GM18867 (cell line): Measurements from ENCODE around the gene DICER1.
"Not testable (repeated sequence)": the region's sequence is repeated elsewhere in the genome, so short reads cannot be mapped to it uniquely, and the experiment has no call there.

ENCODE experiments used
- ATAC-seq: cut with Tn5 transposase; IDR thresholded peaks from one replicate; pipeline ENCODE4 v1.9.1; 2021; ENCODE audit warnings: mild to moderate bottlenecking, moderate library complexity; ENCODE audit not compliant: unreplicated experiment

DICER1 gene, protein sequence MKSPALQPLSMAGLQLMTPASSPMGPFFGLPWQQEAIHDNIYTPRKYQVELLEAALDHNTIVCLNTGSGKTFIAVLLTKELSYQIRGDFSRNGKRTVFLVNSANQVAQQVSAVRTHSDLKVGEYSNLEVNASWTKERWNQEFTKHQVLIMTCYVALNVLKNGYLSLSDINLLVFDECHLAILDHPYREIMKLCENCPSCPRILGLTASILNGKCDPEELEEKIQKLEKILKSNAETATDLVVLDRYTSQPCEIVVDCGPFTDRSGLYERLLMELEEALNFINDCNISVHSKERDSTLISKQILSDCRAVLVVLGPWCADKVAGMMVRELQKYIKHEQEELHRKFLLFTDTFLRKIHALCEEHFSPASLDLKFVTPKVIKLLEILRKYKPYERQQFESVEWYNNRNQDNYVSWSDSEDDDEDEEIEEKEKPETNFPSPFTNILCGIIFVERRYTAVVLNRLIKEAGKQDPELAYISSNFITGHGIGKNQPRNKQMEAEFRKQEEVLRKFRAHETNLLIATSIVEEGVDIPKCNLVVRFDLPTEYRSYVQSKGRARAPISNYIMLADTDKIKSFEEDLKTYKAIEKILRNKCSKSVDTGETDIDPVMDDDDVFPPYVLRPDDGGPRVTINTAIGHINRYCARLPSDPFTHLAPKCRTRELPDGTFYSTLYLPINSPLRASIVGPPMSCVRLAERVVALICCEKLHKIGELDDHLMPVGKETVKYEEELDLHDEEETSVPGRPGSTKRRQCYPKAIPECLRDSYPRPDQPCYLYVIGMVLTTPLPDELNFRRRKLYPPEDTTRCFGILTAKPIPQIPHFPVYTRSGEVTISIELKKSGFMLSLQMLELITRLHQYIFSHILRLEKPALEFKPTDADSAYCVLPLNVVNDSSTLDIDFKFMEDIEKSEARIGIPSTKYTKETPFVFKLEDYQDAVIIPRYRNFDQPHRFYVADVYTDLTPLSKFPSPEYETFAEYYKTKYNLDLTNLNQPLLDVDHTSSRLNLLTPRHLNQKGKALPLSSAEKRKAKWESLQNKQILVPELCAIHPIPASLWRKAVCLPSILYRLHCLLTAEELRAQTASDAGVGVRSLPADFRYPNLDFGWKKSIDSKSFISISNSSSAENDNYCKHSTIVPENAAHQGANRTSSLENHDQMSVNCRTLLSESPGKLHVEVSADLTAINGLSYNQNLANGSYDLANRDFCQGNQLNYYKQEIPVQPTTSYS (N-terminal part only)

GRCh38 chr14:95157327-95158189 lies at the start of gene DICER1:
TSS of gene DICER1 (minus strand) at chr14:95157529. CDS start at chr14:95133458, 24,071 bp downstream.
- ATAC-seq: peak; percentile 79

- no peak for ATAC-seq
Observed at GRCh38 chr14:95206534-95206933, 49.2 kb upstream of the DICER1 start.

DNA sequence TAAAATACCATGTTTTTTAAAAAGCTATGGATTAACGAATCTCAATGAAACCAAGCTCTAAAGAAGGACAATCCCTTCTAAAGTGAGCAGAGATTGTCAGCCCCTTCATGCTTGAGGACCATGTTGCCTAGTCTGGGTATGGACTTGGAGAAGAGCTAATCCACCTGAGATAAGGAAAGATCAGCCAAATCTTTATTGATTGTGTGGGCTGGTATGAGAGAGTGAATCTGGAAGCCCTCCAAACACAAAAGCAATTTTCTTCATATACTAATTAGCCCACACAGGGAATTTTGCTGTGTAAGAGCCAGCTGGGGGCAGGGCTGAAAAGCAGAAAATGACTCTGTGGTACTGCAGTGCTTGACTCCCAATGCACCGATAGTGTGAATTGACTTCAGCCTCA lies 47.4 kb upstream of the DICER1 start:
- ATAC-seq: no peak

DNA sequence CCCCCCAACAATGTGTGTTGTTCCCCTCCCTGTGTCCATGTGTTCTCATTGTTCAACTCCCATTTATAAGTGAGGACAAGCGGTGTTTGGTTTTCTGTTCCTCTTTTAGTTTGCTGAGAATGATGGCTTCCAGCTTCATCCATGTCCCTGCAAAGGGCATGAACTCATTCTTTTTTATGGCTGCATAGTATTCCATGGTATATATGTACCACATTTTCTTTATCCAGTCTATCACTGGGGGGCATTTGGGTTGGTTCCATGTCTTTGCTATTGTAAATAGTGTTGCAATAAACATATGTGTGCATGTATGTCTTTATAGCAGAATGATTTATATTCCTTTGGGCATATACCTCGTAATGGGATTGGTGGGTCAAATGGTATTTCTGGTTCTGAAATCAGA lies 44.4 kb upstream of the DICER1 start:
- not testable (repeated sequence) for ATAC-seq

- ATAC-seq: no peak
Observed at GRCh38 chr14:95200404-95200803, 43.1 kb upstream of the DICER1 start.

DNA sequence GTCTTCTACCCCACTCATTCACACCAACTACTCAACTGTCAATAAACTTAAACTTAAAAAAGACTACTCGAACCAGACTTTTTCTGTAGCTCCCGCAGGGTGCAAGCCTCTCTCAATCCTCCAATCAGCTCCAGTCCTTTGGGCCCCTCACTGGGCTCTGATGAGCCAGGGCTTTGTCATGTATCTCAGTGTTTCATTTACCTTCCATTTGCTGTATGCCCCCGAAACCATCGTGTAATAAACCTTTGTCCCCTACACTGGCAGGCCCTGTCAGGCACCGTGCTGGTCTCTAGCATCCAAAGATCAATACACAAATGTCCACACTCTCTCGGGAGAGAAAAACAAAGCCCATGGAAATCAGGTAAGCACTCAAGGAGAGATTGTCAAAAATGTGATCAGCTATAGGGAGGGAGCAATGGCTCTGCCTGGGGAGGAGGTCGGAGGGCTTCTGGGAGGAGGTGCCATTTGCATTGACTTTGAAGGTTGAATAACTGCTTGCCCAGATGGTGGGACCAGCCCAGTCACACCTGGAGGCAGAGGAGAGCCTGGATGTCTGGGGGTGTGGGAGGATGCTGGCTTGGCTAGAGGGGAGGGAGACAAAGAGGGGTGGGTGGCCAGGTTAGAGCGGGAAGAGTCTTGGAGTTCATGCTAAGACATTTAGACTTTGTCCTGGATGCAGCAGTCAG lies 42.1 kb upstream of the DICER1 start:
- no peak for ATAC-seq

- no peak for ATAC-seq
Observed at GRCh38 chr14:95198320-95198719, 41.0 kb upstream of the DICER1 start.

DNA sequence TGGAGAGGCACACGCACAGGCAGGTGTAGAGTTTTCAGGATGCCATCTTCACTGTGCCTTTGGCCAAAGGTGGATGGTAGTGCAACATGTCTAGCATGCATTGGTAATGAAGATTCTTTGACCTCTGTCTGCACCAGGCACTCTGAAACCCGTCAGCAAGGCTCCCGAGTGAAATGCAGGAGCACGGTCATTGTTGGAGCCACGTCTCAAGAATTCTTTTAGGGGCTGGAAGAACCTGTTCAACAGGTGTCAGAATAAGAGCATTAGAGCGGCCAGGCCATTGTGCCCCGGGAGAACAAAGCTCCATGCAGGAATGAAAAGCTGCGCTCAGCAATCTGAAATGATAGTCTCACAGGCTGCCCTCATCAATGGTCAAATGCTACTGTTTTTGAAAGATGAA lies 40.2 kb upstream of the DICER1 start:
- no peak for ATAC-seq

DNA sequence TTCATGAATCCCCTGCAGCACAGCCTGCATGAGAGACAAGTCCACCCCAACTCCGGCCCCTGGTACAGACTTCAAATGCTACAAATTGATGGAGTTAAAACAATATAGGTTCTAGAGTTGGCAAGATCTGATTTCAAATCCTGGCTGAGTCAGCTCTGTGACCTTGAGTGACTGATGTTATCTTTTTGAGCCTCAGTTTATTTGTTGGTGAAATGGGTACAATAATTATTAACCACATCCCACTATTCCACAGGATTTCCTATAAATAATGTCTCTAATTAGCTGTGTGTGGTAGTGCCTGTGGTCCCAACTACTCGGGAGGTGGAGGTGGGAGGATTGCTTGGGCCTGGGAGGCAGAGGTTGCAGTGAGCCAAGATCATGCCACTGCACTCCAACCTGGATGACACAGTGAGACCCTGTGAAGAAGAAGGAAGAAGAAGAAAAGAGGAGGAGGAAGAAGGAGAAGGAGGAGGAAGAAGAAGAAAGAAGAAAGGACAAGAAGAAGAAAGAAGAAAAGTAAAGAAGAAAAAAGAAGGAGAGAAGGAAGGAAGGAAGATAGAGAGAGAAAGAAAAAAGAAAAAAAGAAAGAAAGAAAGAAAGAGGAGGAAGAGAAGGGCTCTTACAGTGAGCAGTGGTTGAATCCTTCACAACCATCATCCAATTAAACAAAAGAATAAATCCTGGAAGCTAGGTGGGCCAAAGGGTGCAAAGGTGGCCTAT lies 39.7 kb upstream of the DICER1 start:
- ATAC-seq: no peak

- peak; percentile 43 for ATAC-seq
Observed at GRCh38 chr14:95196268-95196667, 38.9 kb upstream of the DICER1 start.

DNA sequence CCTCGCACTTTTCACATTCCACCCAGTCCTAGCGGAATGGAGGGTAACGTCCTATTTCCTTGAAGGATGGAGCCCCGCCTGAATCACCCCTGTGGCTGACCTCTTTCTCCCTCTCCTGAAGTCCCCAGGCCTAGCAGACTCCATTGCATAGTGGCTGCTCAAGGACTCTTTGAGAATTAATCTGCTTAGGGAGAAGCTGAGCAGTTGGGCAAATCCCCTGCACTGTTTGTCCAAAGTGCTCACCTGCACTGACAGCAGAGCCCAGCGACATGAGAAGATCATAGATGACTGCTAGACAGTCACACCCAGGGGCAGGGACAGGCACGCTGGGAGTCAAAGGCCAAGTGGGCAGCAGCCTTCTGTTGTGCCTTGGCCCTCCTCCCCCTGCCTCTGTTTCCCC lies 37.7 kb upstream of the DICER1 start:
- no peak for ATAC-seq

- ATAC-seq: no peak
Observed at GRCh38 chr14:95193081-95193480, 35.8 kb upstream of the DICER1 start.

DNA sequence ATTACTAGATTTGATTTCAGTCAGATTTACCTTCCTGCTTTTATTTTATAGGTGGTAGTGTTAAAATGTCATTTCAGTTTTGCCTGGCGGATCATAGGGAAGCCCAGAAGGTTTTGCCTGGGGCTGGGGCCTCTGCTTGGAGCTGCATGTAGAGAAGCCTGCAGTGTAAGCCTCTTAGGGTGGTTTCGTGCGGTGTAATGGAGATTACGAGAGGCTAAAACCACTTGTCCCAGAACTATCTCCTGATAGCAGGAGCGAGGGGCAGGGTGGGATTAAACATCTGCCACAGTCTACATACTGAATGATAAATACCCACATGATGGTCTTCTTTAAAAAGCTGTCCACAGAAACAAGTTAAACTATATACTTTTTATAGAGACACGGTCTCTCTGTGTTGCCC lies 35.0 kb upstream of the DICER1 start:
- no peak for ATAC-seq

- no peak for ATAC-seq
Observed at GRCh38 chr14:95191445-95192199, 34.3 kb upstream of the DICER1 start.

DNA sequence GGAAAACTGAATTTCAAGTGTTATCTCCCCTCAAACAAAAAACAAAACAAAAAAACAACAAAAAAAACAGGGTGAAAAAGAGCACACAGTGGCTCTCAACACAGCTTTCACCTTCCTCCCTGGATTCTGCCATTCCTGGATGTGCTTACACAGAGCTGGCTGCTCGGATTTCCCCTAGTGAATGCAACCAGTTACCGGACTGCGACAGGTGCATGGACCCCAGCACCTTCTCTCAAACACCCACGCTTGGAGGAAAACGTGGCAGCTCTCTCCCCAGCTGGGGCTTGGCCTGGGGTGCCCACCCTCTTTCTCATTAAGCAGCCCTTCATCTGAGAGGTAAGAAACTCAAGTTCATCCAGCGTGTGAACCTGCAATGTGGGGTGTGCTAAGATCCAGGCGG lies 33.5 kb upstream of the DICER1 start:
- no peak for ATAC-seq

- ATAC-seq: no peak
Observed at GRCh38 chr14:95190346-95190840, 33.1 kb upstream of the DICER1 start.

- no peak for ATAC-seq
Observed at GRCh38 chr14:95189367-95190132, 32.2 kb upstream of the DICER1 start.
